Astrocyte (in vitro differentiated cells and primary cell): ENCODE measurements around the gene RBM19. TPM values are rescaled to one million over a fixed set of nuclear protein-coding genes. Genes with fewer than 3 reads are reported as not detected.

Experiments used
- DNase-seq: peaks from one replicate; pipeline ENCODE4 v3.0.0-alpha.2; 2010; ENCODE audit warnings: low read depth
- FAIRE-seq: peaks from 2 replicates; lab custom pipeline; 2011; peaks lifted over from hg19 to GRCh38; lab: Jason Lieb, UNC
- H2AFZ ChIP-seq: 2 replicates; pipeline ENCODE4 v1.6.0; 2012; ENCODE audit warnings: low read depth, low read length, inconsistent platforms
- H3K27ac ChIP-seq: 2 replicates; pipeline ENCODE4 v1.5.1; 2011; ENCODE audit warnings: low read depth, low read length, inconsistent platforms
- H3K27me3 ChIP-seq: 2 replicates; pipeline ENCODE4 v1.6.0; 2011; ENCODE audit warnings: low read length, inconsistent platforms; ENCODE audit not compliant: insufficient read depth
- H3K36me3 ChIP-seq: 2 replicates; pipeline ENCODE4 v1.5.1; 2011; ENCODE audit warnings: low read length, inconsistent platforms; ENCODE audit not compliant: insufficient read depth
- H3K4me1 ChIP-seq: 2 replicates; pipeline ENCODE4 v1.5.1; 2011; ENCODE audit warnings: low read length, inconsistent platforms; ENCODE audit not compliant: insufficient read depth
- H3K4me2 ChIP-seq: 2 replicates; pipeline ENCODE4 v1.6.0; 2012; ENCODE audit warnings: low read length, inconsistent platforms
- H3K4me3 ChIP-seq: 2 replicates; pipeline ENCODE4 v1.5.1; 2011; ENCODE audit warnings: low read depth, mild to moderate bottlenecking, low read length, inconsistent platforms; ENCODE audit not compliant: insufficient read depth
- H3K79me2 ChIP-seq: 2 replicates; pipeline ENCODE4 v1.6.0; 2012; ENCODE audit warnings: mild to moderate bottlenecking, low read length, inconsistent platforms; ENCODE audit not compliant: insufficient read depth
- H3K9ac ChIP-seq: 2 replicates; pipeline ENCODE4 v1.6.0; 2012; ENCODE audit warnings: mild to moderate bottlenecking, low read length, inconsistent platforms
- H3K9me3 ChIP-seq: 2 replicates; pipeline ENCODE4 v1.5.1; 2012; ENCODE audit warnings: low read depth, mild to moderate bottlenecking, low read length, inconsistent platforms; ENCODE audit not compliant: insufficient read depth
- H4K20me1 ChIP-seq: 2 replicates; pipeline ENCODE4 v1.6.0; 2012; ENCODE audit warnings: low read length, inconsistent platforms; ENCODE audit not compliant: insufficient read depth
- H3K27ac Mint-ChIP-seq: one replicate; pipeline ENCODE4 v1.8.0; 2021; ENCODE audit warnings: mild to moderate bottlenecking, mixed read lengths; ENCODE audit not compliant: unreplicated experiment
- H3K27me3 Mint-ChIP-seq: one replicate; pipeline ENCODE4 v1.8.0; 2021; ENCODE audit warnings: low read depth, mixed read lengths; ENCODE audit not compliant: unreplicated experiment
- H3K36me3 Mint-ChIP-seq: one replicate; pipeline ENCODE4 v1.8.0; 2021; ENCODE audit warnings: low read depth, mixed read lengths; ENCODE audit not compliant: unreplicated experiment
- H3K4me1 Mint-ChIP-seq: one replicate; pipeline ENCODE4 v1.8.0; 2021; ENCODE audit warnings: low read depth, mixed read lengths; ENCODE audit not compliant: unreplicated experiment
- H3K4me3 Mint-ChIP-seq: one replicate; pipeline ENCODE4 v1.8.0; 2021; ENCODE audit warnings: mild to moderate bottlenecking, moderate library complexity, mixed read lengths; ENCODE audit not compliant: unreplicated experiment
- H3K9me3 Mint-ChIP-seq: one replicate; pipeline ENCODE4 v1.8.0; 2021; ENCODE audit warnings: mild to moderate bottlenecking, mixed read lengths; ENCODE audit not compliant: unreplicated experiment
- EZH2 ChIP-seq: IDR thresholded peaks from 2 replicates; pipeline ENCODE4 v1.6.1; 2012; ENCODE audit warnings: mild to moderate bottlenecking, low read length, inconsistent platforms; ENCODE audit not compliant: insufficient read depth
- total RNA-seq: library from RNA; stranded (reverse); gene quantifications from 2 replicates; pipeline ENCODE4 v1.2.1, GENCODE V29; 2021
- TF ChIP-seq, protein P1 (sequence below): IDR thresholded peaks from 2 replicates; pipeline ENCODE4 v1.5.1; 2011; ENCODE audit warnings: low read depth, mild to moderate bottlenecking, inconsistent platforms, low read length, moderate library complexity; ENCODE audit not compliant: insufficient read depth

Gene RBM19
- total RNA-seq, 1 donor from 2014 or later, result 32.3 TPM

GRCh38 chr12:113940357-113941207 is 25.5 kb downstream of the RBM19 start:
- Mint-ChIP-seq H3K4me1 (no peaks in the 10 kb centered on the region), H3K36me3 (peaks cover 19% of the 10 kb centered on the region), H3K27ac (no peak overlapping the region), H3K9me3 (no peaks in the 10 kb centered on the region), H3K27me3 (no peaks in the 10 kb centered on the region), H3K4me3 (no peak overlapping the region)
- Histone ChIP-seq H3K4me3 (no peak overlapping the region), H3K4me1 (no peaks in the 10 kb centered on the region), H3K9me3 (no peaks in the 10 kb centered on the region), H3K4me2 (no peak overlapping the region), H2AFZ (no peak overlapping the region), H3K27ac (no peak overlapping the region), H3K27me3 (no peaks in the 10 kb centered on the region), H3K36me3 (peaks cover 13% of the 10 kb centered on the region), H3K79me2 (no peaks in the 10 kb centered on the region), H3K9ac (no peak overlapping the region), H4K20me1 (no peaks in the 10 kb centered on the region)
- DNase-seq (no peak), FAIRE-seq (no peak)
- no peak for TF ChIP-seq EZH2
- TF ChIP-seq, protein P1, sequence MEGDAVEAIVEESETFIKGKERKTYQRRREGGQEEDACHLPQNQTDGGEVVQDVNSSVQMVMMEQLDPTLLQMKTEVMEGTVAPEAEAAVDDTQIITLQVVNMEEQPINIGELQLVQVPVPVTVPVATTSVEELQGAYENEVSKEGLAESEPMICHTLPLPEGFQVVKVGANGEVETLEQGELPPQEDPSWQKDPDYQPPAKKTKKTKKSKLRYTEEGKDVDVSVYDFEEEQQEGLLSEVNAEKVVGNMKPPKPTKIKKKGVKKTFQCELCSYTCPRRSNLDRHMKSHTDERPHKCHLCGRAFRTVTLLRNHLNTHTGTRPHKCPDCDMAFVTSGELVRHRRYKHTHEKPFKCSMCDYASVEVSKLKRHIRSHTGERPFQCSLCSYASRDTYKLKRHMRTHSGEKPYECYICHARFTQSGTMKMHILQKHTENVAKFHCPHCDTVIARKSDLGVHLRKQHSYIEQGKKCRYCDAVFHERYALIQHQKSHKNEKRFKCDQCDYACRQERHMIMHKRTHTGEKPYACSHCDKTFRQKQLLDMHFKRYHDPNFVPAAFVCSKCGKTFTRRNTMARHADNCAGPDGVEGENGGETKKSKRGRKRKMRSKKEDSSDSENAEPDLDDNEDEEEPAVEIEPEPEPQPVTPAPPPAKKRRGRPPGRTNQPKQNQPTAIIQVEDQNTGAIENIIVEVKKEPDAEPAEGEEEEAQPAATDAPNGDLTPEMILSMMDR, result no peak

GRCh38 chr12:113939867-113940266 is 26.3 kb downstream of the RBM19 start:
- H3K4me1 Mint-ChIP-seq, result no peaks in the 10 kb centered on the region
- H3K79me2 ChIP-seq, result no peaks in the 10 kb centered on the region
- H3K27ac Mint-ChIP-seq, result no peak overlapping the region
- no peaks in the 10 kb centered on the region for H3K4me1 ChIP-seq
- H3K9me3 ChIP-seq, result no peaks in the 10 kb centered on the region
- TF ChIP-seq, protein P1, result no peak
- no peak for TF ChIP-seq EZH2
- peaks cover 19% of the 10 kb centered on the region for H3K36me3 Mint-ChIP-seq
- FAIRE-seq (no peak), DNase-seq (no peak)
- no peak overlapping the region for H3K9ac ChIP-seq
- H3K4me3 ChIP-seq, result no peak overlapping the region
- H4K20me1 ChIP-seq, result no peaks in the 10 kb centered on the region
- H3K9me3 Mint-ChIP-seq, result no peaks in the 10 kb centered on the region
- H3K4me2 ChIP-seq, result no peak overlapping the region
- H3K27ac ChIP-seq, result no peak overlapping the region
- no peaks in the 10 kb centered on the region for H3K27me3 ChIP-seq
- H3K27me3 Mint-ChIP-seq, result no peaks in the 10 kb centered on the region
- H2AFZ ChIP-seq, result no peak overlapping the region
- no peak overlapping the region for H3K4me3 Mint-ChIP-seq
- peaks cover 15% of the 10 kb centered on the region for H3K36me3 ChIP-seq

- Histone ChIP-seq H3K4me1 (peaks cover 3% of the 10 kb centered on the region), H3K9me3 (no peaks in the 10 kb centered on the region), H3K27ac (no peak overlapping the region), H3K9ac (no peak overlapping the region), H3K79me2 (no peaks in the 10 kb centered on the region), H3K4me3 (no peak overlapping the region), H3K4me2 (no peak overlapping the region), H3K36me3 (peaks cover 16% of the 10 kb centered on the region), H4K20me1 (no peaks in the 10 kb centered on the region), H2AFZ (no peak overlapping the region), H3K27me3 (no peaks in the 10 kb centered on the region)
- Mint-ChIP-seq H3K4me1 (no peaks in the 10 kb centered on the region), H3K9me3 (no peaks in the 10 kb centered on the region), H3K4me3 (no peak overlapping the region), H3K27ac (no peak overlapping the region), H3K27me3 (no peaks in the 10 kb centered on the region), H3K36me3 (peaks cover 21% of the 10 kb centered on the region)
- DNase-seq (no peak), FAIRE-seq (no peak)
- TF ChIP-seq, protein P1, result no peak
- no peak for TF ChIP-seq EZH2
Observed at GRCh38 chr12:113938471-113938870, 27.7 kb downstream of the RBM19 start.
